Lower leg skin (tissue), 3 donors: ENCODE results near the gene VAT1L.

ENCODE experiments used
- CTCF ChIP-seq, 3 donors: fragments of 450-650 bp; IDR thresholded peaks; one replicate each; pipeline ENCODE4 v1.5.1; 2016; ENCODE audit warnings: antibody characterized with exemption in 3 of 3, mild to moderate bottlenecking in 3 of 3, moderate library complexity in 2 of 3
- POLR2A ChIP-seq, 2 donors: fragments of 450-650 bp; IDR thresholded peaks; one replicate each; pipeline ENCODE4 v1.6.1; 2016 to 2017; ENCODE audit warnings: antibody characterized with exemption in 2 of 2, mild to moderate bottlenecking in 1 of 2, moderate library complexity in 1 of 2

- no peak for TF ChIP-seq CTCF (IDR thresholded peaks at IDR 0.05)
- TF ChIP-seq POLR2A (IDR thresholded peaks at IDR 0.05), result no peak
These were observed 26.1 kb upstream of the VAT1L start for GRCh38 chr16:77762262-77762661.
